Stimulated activated CD8-positive, alpha-beta memory T cell treated with anti-CD3 and anti-CD28 coated beads, Interleukin-7, amount 100 ng/mL, for 4 hours (primary cell): ENCODE results near the gene NUP153.
"Not testable (repeated sequence)": the region's sequence is repeated elsewhere in the genome, so short reads cannot be mapped to it uniquely, and the experiment has no call there.

Experiments
- DNase-seq, 2 donors: peaks; one replicate each; pipeline ENCODE4 v3.0.0-alpha.2; 2020; ENCODE audit warnings: low read depth in 2 of 2

The NUP153 gene

GRCh38 chr6:17602888-17603287 is 103.8 kb downstream of the NUP153 start:
- no peak for DNase-seq

- no peak for DNase-seq
Observed at GRCh38 chr6:17601386-17601703, 105.4 kb downstream of the NUP153 start.

GRCh38 chr6:17600527-17601385 is 106.0 kb downstream of the NUP153 start:
- DNase-seq, result peak; percentile 7 to 33

GRCh38 chr6:17599877-17600526 is 106.7 kb downstream of the NUP153 start, which contains the start of gene FAM8A1:
FAM8A1 (plus strand) TSS chr6:17600302; CDS start chr6:17600410, 108 bp downstream.
- DNase-seq, result peak; percentile 91 to 93

- no peak for DNase-seq
Observed at GRCh38 chr6:17596085-17596484, 110.6 kb downstream of the NUP153 start.

GRCh38 chr6:17593246-17593645 is 113.5 kb downstream of the NUP153 start:
- DNase-seq, result no peak

GRCh38 chr6:17591287-17591686 is 115.4 kb downstream of the NUP153 start:
- no peak for DNase-seq

- no peak for DNase-seq
Observed at GRCh38 chr6:17589406-17590096, 117.2 kb downstream of the NUP153 start.

- no peak for DNase-seq
Observed at GRCh38 chr6:17588011-17588410, 118.7 kb downstream of the NUP153 start.

GRCh38 chr6:17586623-17587022 is 120.1 kb downstream of the NUP153 start:
- not testable (repeated sequence) for DNase-seq

GRCh38 chr6:17585766-17586490 is 120.8 kb downstream of the NUP153 start:
- DNase-seq, result no peak

- DNase-seq, result no peak
Observed at GRCh38 chr6:17584241-17584803, 122.4 kb downstream of the NUP153 start.

GRCh38 chr6:17583811-17584210 is 122.9 kb downstream of the NUP153 start:
- DNase-seq, result no peak

GRCh38 chr6:17581282-17581681 is 125.4 kb downstream of the NUP153 start:
- DNase-seq, result not testable (repeated sequence)

- no peak for DNase-seq
Observed at GRCh38 chr6:17580518-17581048, 126.1 kb downstream of the NUP153 start.

GRCh38 chr6:17577059-17577458 is 129.7 kb downstream of the NUP153 start:
- DNase-seq, result no peak

- DNase-seq, result no peak
Observed at GRCh38 chr6:17574866-17575560, 131.7 kb downstream of the NUP153 start.

GRCh38 chr6:17565399-17565798 is 141.3 kb downstream of the NUP153 start:
- DNase-seq, result no peak
